Head of caudate nucleus (tissue), 42 donors: ENCODE results near the gene VWA3B.
"Not testable (repeated sequence)": the region's sequence is repeated elsewhere in the genome, so short reads cannot be mapped to it uniquely, and the experiment has no call there.

Experiments
- DNase-seq, 42 donors: peaks; one replicate each; pipeline versions ENCODE4 v3.0.0 to v3.0.0-alpha.2; 2020 to 2021; ENCODE audit warnings: mixed read lengths in 7 of 42
- intact Hi-C: fragments of 100-400 bp; cut with DNase I; formaldehyde crosslinking; loops from one replicate; pipeline ENCODE4 v1.15.0; 2022

The VWA3B gene

GRCh38 chr2:98085649-98086048 lies 1.3 kb upstream of the VWA3B start:
- intact Hi-C loops, result no loop called here
- DNase-seq, result no peak

GRCh38 chr2:98087447-98088020 lies 567 bp downstream of the VWA3B start:
- intact Hi-C loops, result no loop called here
- no peak for DNase-seq

GRCh38 chr2:98088261-98088660 lies 1.3 kb downstream of the VWA3B start:
- DNase-seq, result peak in 19 of 42 donors; percentile 9 to 57 (median 35)
- intact Hi-C loops, result no loop called here

- no peak for DNase-seq
- intact Hi-C loops, result no loop called here
These were observed 3.0 kb downstream of the VWA3B start for GRCh38 chr2:98089941-98090340.

- intact Hi-C loops, result no loop called here
- no peak for DNase-seq
These were observed 4.0 kb downstream of the VWA3B start for GRCh38 chr2:98090951-98091350.

GRCh38 chr2:98091738-98092137 lies 4.8 kb downstream of the VWA3B start:
- intact Hi-C loops, result no loop called here
- peak in 2 of 42 donors; percentile 19 to 22 for DNase-seq

- intact Hi-C loops, result no loop called here
- no peak for DNase-seq
These were observed 6.2 kb downstream of the VWA3B start for GRCh38 chr2:98093146-98093545.

- intact Hi-C loops, result no loop called here
These were observed 6.6 kb downstream of the VWA3B start for GRCh38 chr2:98093611-98094010.

GRCh38 chr2:98099939-98100743 lies 13.2 kb downstream of the VWA3B start:
- DNase-seq, result no peak
- intact Hi-C loops, result no loop called here

More at GRCh38 chr2:98093611-98094010, 6.6 kb downstream of the VWA3B start:
- no peak for DNase-seq

- intact Hi-C loops, DNase-seq: not testable (repeated sequence)
These were observed 15.3 kb downstream of the VWA3B start for GRCh38 chr2:98102315-98102714.

- intact Hi-C loops, result no loop called here
- no peak for DNase-seq
These were observed 15.9 kb downstream of the VWA3B start for GRCh38 chr2:98102878-98103277.

- intact Hi-C loops, result no loop called here
- no peak for DNase-seq
These were observed 21.1 kb downstream of the VWA3B start for GRCh38 chr2:98108110-98108509.

GRCh38 chr2:98110741-98111140 lies 23.8 kb downstream of the VWA3B start:
- intact Hi-C loops, result no loop called here
- DNase-seq, result no peak

- no peak for DNase-seq
- intact Hi-C loops, result no loop called here
These were observed 27.8 kb downstream of the VWA3B start for GRCh38 chr2:98114643-98115330.

- DNase-seq, result no peak
- intact Hi-C loops, result no loop called here
These were observed 31.2 kb downstream of the VWA3B start for GRCh38 chr2:98118161-98118560.

- intact Hi-C loops, result no loop called here
- no peak for DNase-seq
These were observed 31.9 kb downstream of the VWA3B start for GRCh38 chr2:98118852-98119251.

- intact Hi-C loops, result no loop called here
- DNase-seq, result peak in 10 of 42 donors; percentile 11 to 65 (median 30)
These were observed 34.2 kb downstream of the VWA3B start for GRCh38 chr2:98121149-98121548.

GRCh38 chr2:98122524-98122923 lies 35.6 kb downstream of the VWA3B start:
- intact Hi-C loops, result no loop called here
- no peak for DNase-seq

- DNase-seq, result peak in 12 of 42 donors; percentile 5 to 48 (median 24)
- intact Hi-C loops, result no loop called here
These were observed 36.3 kb downstream of the VWA3B start for GRCh38 chr2:98123286-98123685.

GRCh38 chr2:98126061-98126460 lies 39.1 kb downstream of the VWA3B start:
- DNase-seq, result no peak
- intact Hi-C loops, result no loop called here
